HG03432 (cell line): Measurements from ENCODE around the gene ERG.

ENCODE experiments used
- ATAC-seq: cut with Tn5 transposase; IDR thresholded peaks from one replicate; pipeline ENCODE4 v1.9.1; 2021; ENCODE audit warnings: mild to moderate bottlenecking, moderate library complexity; ENCODE audit not compliant: unreplicated experiment

ERG gene

GRCh38 chr21:38341546-38342012 lies 156.7 kb downstream of the ERG start:
- no peak for ATAC-seq

- ATAC-seq, result no peak
Observed at GRCh38 chr21:38340131-38340530, 158.1 kb downstream of the ERG start.

GRCh38 chr21:38337793-38338192 lies 160.5 kb downstream of the ERG start:
- no peak for ATAC-seq

GRCh38 chr21:38334866-38335265 lies 163.4 kb downstream of the ERG start:
- no peak for ATAC-seq

GRCh38 chr21:38333301-38334272 lies 164.7 kb downstream of the ERG start:
- no peak for ATAC-seq

- no peak for ATAC-seq
Observed at GRCh38 chr21:38330666-38331065, 167.6 kb downstream of the ERG start.
